Uterus (tissue), 2 donors: Measurements from ENCODE around the gene KCNQ4.

Experiments
- CTCF ChIP-seq, 4 experiments: fragments of 200-600 bp in 2 of 4; fragments of 450-650 bp in 2 of 4; sonication (generic) in 2 of 4; IDR thresholded peaks; one replicate each; pipeline ENCODE4 v1.5.1; 2016 to 2019; ENCODE audit warnings: antibody characterized with exemption in 4 of 4, mild to moderate bottlenecking in 2 of 4, moderate library complexity in 1 of 4
- POLR2A ChIP-seq, 2 donors: fragments of 450-650 bp; IDR thresholded peaks; one replicate each; pipeline ENCODE4 v1.6.1; 2016; ENCODE audit warnings: antibody characterized with exemption in 2 of 2, mild to moderate bottlenecking in 1 of 2, moderate library complexity in 1 of 2

GRCh38 chr1:40820911-40821693 lies 37.5 kb downstream of the KCNQ4 start:
- TF ChIP-seq CTCF (IDR thresholded peaks at IDR 0.05) (no peak), POLR2A (IDR thresholded peaks at IDR 0.05) (no peak)
